CD8-positive, alpha-beta memory T cell (primary cell): ENCODE results near the gene DOK4. TPM values are rescaled to one million over a fixed set of nuclear protein-coding genes. Genes with fewer than 3 reads are reported as not detected.

Experiments used
- CTCF ChIA-PET: fragments of 350-600 bp; sonication (Branson Sonifier 250); formaldehyde crosslinking; loops from one replicate; lab custom pipeline; 2021; ENCODE audit warnings: antibody characterized with exemption; lab: Charles Lee
- POLR2A ChIA-PET: fragments of 350-600 bp; sonication (Branson Sonifier 250); formaldehyde crosslinking; loops from one replicate; lab custom pipeline; 2021; ENCODE audit warnings: antibody characterized with exemption; lab: Charles Lee
- DNase-seq, 5 donors: peaks; one replicate each; pipeline versions ENCODE4 v3.0.0 to v3.0.0-alpha.2; 2020 to 2022; ENCODE audit warnings: mixed read lengths in 1 of 5
- H3K27ac ChIP-seq: one replicate; pipeline ENCODE4 v1.7.0; 2013; ENCODE audit warnings: low read depth, mild to moderate bottlenecking, low read length, moderate library complexity
- H3K27me3 ChIP-seq: 2 replicates; pipeline ENCODE4 v1.7.0; 2013; ENCODE audit warnings: low read length, mild to moderate bottlenecking; ENCODE audit not compliant: insufficient read depth, poor library complexity, severe bottlenecking
- H3K36me3 ChIP-seq: 2 replicates; pipeline ENCODE4 v1.7.0; 2013; ENCODE audit warnings: mild to moderate bottlenecking, low read length, moderate library complexity; ENCODE audit not compliant: insufficient read depth
- H3K4me1 ChIP-seq: 2 replicates; pipeline ENCODE4 v1.7.0; 2013; ENCODE audit warnings: mild to moderate bottlenecking, low read length, moderate library complexity; ENCODE audit not compliant: insufficient read depth
- H3K4me3 ChIP-seq: 2 replicates; pipeline ENCODE4 v1.7.0; 2013; ENCODE audit warnings: mild to moderate bottlenecking, low read length
- H3K9me3 ChIP-seq: 2 replicates; pipeline ENCODE4 v1.7.0; 2013; ENCODE audit warnings: mild to moderate bottlenecking, low read length
- H3K27ac Mint-ChIP-seq, 8 donors: one replicate each; pipeline ENCODE4 v1.8.0; 2020 to 2021; ENCODE audit warnings: mixed read lengths in 8 of 8, mild to moderate bottlenecking in 6 of 8, inconsistent platforms in 3 of 8, moderate library complexity in 3 of 8
- H3K27me3 Mint-ChIP-seq, 2 donors: one replicate each; pipeline ENCODE4 v1.8.0; 2020 to 2021; ENCODE audit warnings: mixed read lengths in 2 of 2, mild to moderate bottlenecking in 1 of 2, moderate library complexity in 1 of 2
- H3K36me3 Mint-ChIP-seq, 3 donors: one replicate each; pipeline ENCODE4 v1.8.0; 2020 to 2021; ENCODE audit warnings: mixed read lengths in 3 of 3, inconsistent platforms in 1 of 3, mild to moderate bottlenecking in 1 of 3
- H3K4me1 Mint-ChIP-seq, 3 donors: one replicate each; pipeline ENCODE4 v1.8.0; 2020 to 2021; ENCODE audit warnings: mixed read lengths in 3 of 3, inconsistent platforms in 1 of 3, mild to moderate bottlenecking in 1 of 3
- H3K4me3 Mint-ChIP-seq, 7 donors: one replicate each; pipeline ENCODE4 v1.8.0; 2020 to 2021; ENCODE audit warnings: mixed read lengths in 7 of 7, mild to moderate bottlenecking in 6 of 7, moderate library complexity in 4 of 7, inconsistent platforms in 2 of 7
- H3K9me3 Mint-ChIP-seq, 5 donors: one replicate each; pipeline ENCODE4 v1.8.0; 2020 to 2022; ENCODE audit warnings: mixed read lengths in 5 of 5, mild to moderate bottlenecking in 3 of 5, moderate library complexity in 2 of 5, inconsistent platforms in 1 of 5
- polyA plus RNA-seq: library from polyadenylated mRNA; unstranded; fragments of 300-500 nt; fragmentation: Illumina TruSeq; gene quantifications from one replicate; pipeline ENCODE4 v1.2.3, GENCODE V29; 2021
- total RNA-seq, 2 experiments: library from RNA; stranded (reverse); gene quantifications; one replicate each; pipeline ENCODE4 v1.2.3, GENCODE V29; 2021

DOK4 gene
- total and polyA plus RNA-seq, 3 experiments from 2014 or later, result 3.3 to 7.0 (median 6.8) TPM

DNA sequence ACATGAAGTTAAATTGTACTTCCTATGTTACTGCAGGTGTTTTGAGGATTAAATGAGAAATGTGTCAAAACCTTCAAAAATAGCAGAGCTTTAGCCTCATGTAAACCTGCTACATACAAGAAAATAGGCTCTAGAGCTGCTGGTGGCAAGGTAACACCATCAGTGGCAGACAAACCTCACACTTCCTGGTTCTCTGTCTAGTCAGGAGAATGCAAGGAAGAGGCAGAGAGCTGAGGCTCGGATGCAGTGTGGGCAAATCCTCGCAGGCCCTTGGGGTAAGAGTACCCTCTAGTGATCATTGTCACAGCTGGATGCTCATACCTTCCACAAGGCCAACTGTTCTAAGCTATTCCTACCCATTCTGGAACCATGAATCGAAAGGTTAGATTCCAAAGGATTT lies 53.3 kb downstream of the DOK4 start:
- Histone ChIP-seq H3K9me3 (no peaks in the 10 kb centered on the region), H3K27me3 (no peaks in the 10 kb centered on the region), H3K4me3 (no peak overlapping the region), H3K27ac (no peak overlapping the region), H3K4me1 (peaks cover 27% of the 10 kb centered on the region), H3K36me3 (peaks cover 31% of the 10 kb centered on the region)
- H3K36me3 Mint-ChIP-seq, result peaks cover 14 to 89% (median 32%) of the 10 kb centered on the region in 3 donors
- POLR2A ChIA-PET, result interaction anchor here (0.6 kb wide), 1 partner anchor 112 kb away, joined by 3 read pairs; no protein-coding TSS in a partner anchor
- CTCF ChIA-PET, result interaction anchor here (0.9 to 6.4 kb wide), 2 partner anchors 15 to 87 kb away, joined by 4 to 34 read pairs; no protein-coding TSS in a partner anchor
- peaks cover 0 to 2% (median 0%) of the 10 kb centered on the region in 3 donors for H3K4me1 Mint-ChIP-seq
- H3K27me3 Mint-ChIP-seq, result peaks cover 0 to 1% of the 10 kb centered on the region in 2 donors
- H3K4me3 Mint-ChIP-seq, result peak overlapping the region in 1 of 7 donors; percentile 27
- DNase-seq, result peak in 1 of 5 donors; percentile 20
- H3K27ac Mint-ChIP-seq, result peak overlapping the region in 1 of 8 donors; percentile 66
- H3K9me3 Mint-ChIP-seq, result no peaks in the 10 kb centered on the region

DNA sequence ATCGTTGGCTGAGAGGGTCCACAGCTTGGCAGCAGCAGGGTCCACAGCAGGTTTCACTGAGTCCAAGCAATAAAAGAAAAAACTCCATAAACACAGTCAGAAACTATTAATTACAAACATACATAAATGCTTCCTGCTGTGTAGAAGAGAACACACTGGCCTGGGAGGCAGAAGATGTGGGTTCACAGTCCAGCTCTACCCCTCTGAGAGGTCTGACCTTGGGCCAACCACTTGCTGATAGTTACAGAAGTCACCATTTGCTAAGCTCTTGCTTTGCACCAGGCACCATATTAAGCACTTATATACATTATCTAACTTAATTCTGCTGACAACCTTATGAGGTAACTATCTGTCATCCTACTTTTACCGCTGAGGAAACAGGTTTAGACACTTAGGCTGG lies 53.8 kb downstream of the DOK4 start:
- Mint-ChIP-seq H3K4me3 (peak overlapping the region in 1 of 7 donors; percentile 54), H3K9me3 (no peaks in the 10 kb centered on the region), H3K27me3 (peaks cover 0 to 1% of the 10 kb centered on the region in 2 donors), H3K36me3 (peaks cover 11 to 91% (median 33%) of the 10 kb centered on the region in 3 donors), H3K4me1 (peaks cover 0 to 2% (median 0%) of the 10 kb centered on the region in 3 donors), H3K27ac (no peak overlapping the region)
- Histone ChIP-seq H3K9me3 (no peaks in the 10 kb centered on the region), H3K36me3 (peaks cover 31% of the 10 kb centered on the region), H3K27me3 (no peaks in the 10 kb centered on the region), H3K4me3 (no peak overlapping the region), H3K4me1 (peaks cover 27% of the 10 kb centered on the region), H3K27ac (no peak overlapping the region)
- ChIA-PET CTCF (interaction anchor here (0.9 to 6.4 kb wide), 2 partner anchors 15 to 87 kb away, joined by 4 to 34 read pairs; no protein-coding TSS in a partner anchor), POLR2A (no interaction called here)
- DNase-seq, result no peak

GRCh38 chr16:57430955-57431354 lies 55.3 kb downstream of the DOK4 start:
- Mint-ChIP-seq H3K4me1 (peaks cover 0 to 2% (median 0%) of the 10 kb centered on the region in 3 donors), H3K9me3 (no peaks in the 10 kb centered on the region), H3K4me3 (no peak overlapping the region), H3K36me3 (peaks cover 11 to 91% (median 33%) of the 10 kb centered on the region in 3 donors), H3K27ac (no peak overlapping the region), H3K27me3 (peaks cover 0 to 1% of the 10 kb centered on the region in 2 donors)
- Histone ChIP-seq H3K27ac (no peak overlapping the region), H3K36me3 (peaks cover 31% of the 10 kb centered on the region), H3K9me3 (no peaks in the 10 kb centered on the region), H3K4me3 (no peak overlapping the region), H3K27me3 (no peaks in the 10 kb centered on the region), H3K4me1 (peaks cover 27% of the 10 kb centered on the region)
- ChIA-PET POLR2A (no interaction called here), CTCF (interaction anchor here (1.3 to 6.4 kb wide), 4 partner anchors 8 to 16 kb away, joined by 4 to 34 read pairs (median 6); partner anchors contain the start of genes CIAPIN1 and COQ9)
- no peak for DNase-seq

GRCh38 chr16:57427824-57428223 lies 58.5 kb downstream of the DOK4 start:
- H3K9me3 Mint-ChIP-seq, result no peaks in the 10 kb centered on the region
- no peaks in the 10 kb centered on the region for H3K9me3 ChIP-seq
- no peaks in the 10 kb centered on the region for H3K27me3 ChIP-seq
- H3K4me3 Mint-ChIP-seq, result no peak overlapping the region
- CTCF ChIA-PET, result no interaction called here
- no peak overlapping the region for H3K4me3 ChIP-seq
- peak overlapping the region in 1 of 8 donors; percentile 58 for H3K27ac Mint-ChIP-seq
- H3K27me3 Mint-ChIP-seq, result peaks cover 0 to 1% of the 10 kb centered on the region in 2 donors
- H3K4me1 ChIP-seq, result peaks cover 7% of the 10 kb centered on the region
- H3K36me3 Mint-ChIP-seq, result peaks cover 11 to 62% (median 22%) of the 10 kb centered on the region in 3 donors
- no peaks in the 10 kb centered on the region for H3K4me1 Mint-ChIP-seq
- no peak overlapping the region for H3K27ac ChIP-seq
- no peak for DNase-seq
- POLR2A ChIA-PET, result no interaction called here
- H3K36me3 ChIP-seq, result peaks cover 19% of the 10 kb centered on the region

- ChIA-PET CTCF (interaction anchor here (1.8 kb wide), 1 partner anchor 10 kb away, joined by 4 read pairs; no protein-coding TSS in a partner anchor), POLR2A (no interaction called here)
- peaks cover 2% of the 10 kb centered on the region for H3K4me1 ChIP-seq
- no peaks in the 10 kb centered on the region for H3K4me1 Mint-ChIP-seq
- peaks cover 0 to 1% of the 10 kb centered on the region in 2 donors for H3K27me3 Mint-ChIP-seq
- no peaks in the 10 kb centered on the region for H3K27me3 ChIP-seq
- peaks cover 11 to 56% (median 22%) of the 10 kb centered on the region in 3 donors for H3K36me3 Mint-ChIP-seq
- no peak for DNase-seq
- H3K27ac ChIP-seq, result no peak overlapping the region
- peaks cover 16% of the 10 kb centered on the region for H3K36me3 ChIP-seq
- no peaks in the 10 kb centered on the region for H3K9me3 Mint-ChIP-seq
- H3K4me3 Mint-ChIP-seq, result no peak overlapping the region
- no peaks in the 10 kb centered on the region for H3K9me3 ChIP-seq
- H3K27ac Mint-ChIP-seq, result peak overlapping the region in 2 of 8 donors; percentile 19 to 58
- no peak overlapping the region for H3K4me3 ChIP-seq
Measured at GRCh38 chr16:57427307-57427706, 59.0 kb downstream of the DOK4 start.

DNA sequence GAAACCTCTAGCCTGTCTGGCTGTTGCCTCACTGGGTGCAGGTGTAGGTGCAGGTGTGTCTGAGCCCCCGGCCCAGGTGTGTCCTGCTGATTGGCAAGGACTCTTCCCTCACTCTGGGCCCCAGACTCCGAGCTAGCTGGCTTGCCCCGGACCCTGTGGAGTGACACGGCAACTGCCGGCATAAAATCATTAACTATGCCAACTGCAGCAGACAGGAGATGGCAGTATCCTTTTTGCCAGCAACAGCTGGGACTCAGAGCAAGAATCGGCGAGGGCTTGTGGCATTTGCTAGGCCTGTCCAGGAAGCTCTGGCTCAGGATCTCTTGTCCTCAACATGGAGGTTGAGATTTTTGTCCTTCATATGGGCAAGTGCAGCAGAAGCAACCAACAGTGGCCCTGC lies 59.9 kb downstream of the DOK4 start:
- no peak overlapping the region for H3K27ac Mint-ChIP-seq
- H3K4me1 Mint-ChIP-seq, result no peaks in the 10 kb centered on the region
- no peaks in the 10 kb centered on the region for H3K9me3 Mint-ChIP-seq
- peaks cover 0 to 1% of the 10 kb centered on the region in 2 donors for H3K27me3 Mint-ChIP-seq
- no peak overlapping the region for H3K4me3 Mint-ChIP-seq
- Histone ChIP-seq H3K4me1 (no peaks in the 10 kb centered on the region), H3K27me3 (no peaks in the 10 kb centered on the region), H3K4me3 (no peak overlapping the region), H3K36me3 (peaks cover 16% of the 10 kb centered on the region), H3K9me3 (no peaks in the 10 kb centered on the region), H3K27ac (no peak overlapping the region)
- DNase-seq, result no peak
- CTCF ChIA-PET, result interaction anchor here (1.8 to 2.5 kb wide), 2 partner anchors 9 to 16 kb away, joined by 4 to 8 read pairs; no protein-coding TSS in a partner anchor
- peaks cover 11 to 48% (median 22%) of the 10 kb centered on the region in 3 donors for H3K36me3 Mint-ChIP-seq
- POLR2A ChIA-PET, result no interaction called here

GRCh38 chr16:57424583-57424982 lies 61.7 kb downstream of the DOK4 start:
- ChIA-PET POLR2A (no interaction called here), CTCF (interaction anchor here (1.4 to 2.5 kb wide), 3 partner anchors 13 to 121 kb away, joined by 3 to 8 read pairs (median 3); no protein-coding TSS in a partner anchor)
- peaks cover 0 to 2% (median 1%) of the 10 kb centered on the region in 3 donors for H3K4me1 Mint-ChIP-seq
- H3K27me3 ChIP-seq, result no peaks in the 10 kb centered on the region
- H3K36me3 Mint-ChIP-seq, result peaks cover 0 to 30% (median 16%) of the 10 kb centered on the region in 3 donors
- H3K4me1 ChIP-seq, result no peaks in the 10 kb centered on the region
- H3K36me3 ChIP-seq, result peaks cover 5% of the 10 kb centered on the region
- H3K4me3 ChIP-seq, result no peak overlapping the region
- H3K9me3 Mint-ChIP-seq, result no peaks in the 10 kb centered on the region
- no peaks in the 10 kb centered on the region for H3K27me3 Mint-ChIP-seq
- no peak for DNase-seq
- H3K9me3 ChIP-seq, result no peaks in the 10 kb centered on the region
- peak overlapping the region in 1 of 8 donors; percentile 10 for H3K27ac Mint-ChIP-seq
- no peak overlapping the region for H3K4me3 Mint-ChIP-seq
- H3K27ac ChIP-seq, result no peak overlapping the region

- Histone ChIP-seq H3K27ac (no peak overlapping the region), H3K9me3 (no peaks in the 10 kb centered on the region), H3K4me1 (peaks cover 11% of the 10 kb centered on the region), H3K4me3 (no peak overlapping the region), H3K27me3 (no peaks in the 10 kb centered on the region), H3K36me3 (no peaks in the 10 kb centered on the region)
- H3K36me3 Mint-ChIP-seq, result peaks cover 0 to 16% (median 7%) of the 10 kb centered on the region in 3 donors
- H3K27ac Mint-ChIP-seq, result no peak overlapping the region
- no peaks in the 10 kb centered on the region for H3K9me3 Mint-ChIP-seq
- POLR2A ChIA-PET, result no interaction called here
- H3K27me3 Mint-ChIP-seq, result no peaks in the 10 kb centered on the region
- DNase-seq, result no peak
- CTCF ChIA-PET, result interaction anchor here (1.4 to 3.7 kb wide), 4 partner anchors 15 to 123 kb away, joined by 3 to 13 read pairs (median 7); no protein-coding TSS in a partner anchor
- peaks cover 6 to 14% (median 7%) of the 10 kb centered on the region in 3 donors for H3K4me1 Mint-ChIP-seq
- no peak overlapping the region for H3K4me3 Mint-ChIP-seq
Measured at GRCh38 chr16:57423152-57423551, 63.1 kb downstream of the DOK4 start.
